NCI-H69 (cell line): ENCODE data around the gene ANKK1.
A peak's percentile ranks its signal among the peaks of the same experiment; 100 is the strongest.

Source experiments
- DNase-seq: peaks from one replicate; lab custom pipeline; 2025; lab: John Stamatoyannopoulos, UW

Gene ANKK1

GRCh38 chr11:113377681-113378412 is 9.7 kb upstream of the ANKK1 start:
- peak; percentile 98 for DNase-seq

- DNase-seq, result no peak
Measured at GRCh38 chr11:113378692-113379091, 8.9 kb upstream of the ANKK1 start.

- no peak for DNase-seq
Measured at GRCh38 chr11:113382121-113382520, 5.5 kb upstream of the ANKK1 start.

- peak; percentile 97 for DNase-seq
Measured at GRCh38 chr11:113384551-113384950, 3.0 kb upstream of the ANKK1 start.

- no peak for DNase-seq
Measured at GRCh38 chr11:113385749-113386148, 1.8 kb upstream of the ANKK1 start.

- DNase-seq, result no peak
Measured at GRCh38 chr11:113386866-113387265, 713 bp upstream of the ANKK1 start.

- DNase-seq, result peak; percentile 97
Measured at GRCh38 chr11:113389272-113389671, 1.7 kb downstream of the ANKK1 start.

- peak; percentile 40 for DNase-seq
Measured at GRCh38 chr11:113392236-113392921, 4.8 kb downstream of the ANKK1 start.

- no peak for DNase-seq
Measured at GRCh38 chr11:113393501-113393985, 6.0 kb downstream of the ANKK1 start.

GRCh38 chr11:113394919-113395318 is 7.3 kb downstream of the ANKK1 start:
- DNase-seq, result no peak

GRCh38 chr11:113395782-113396336 is 8.3 kb downstream of the ANKK1 start:
- DNase-seq, result no peak

GRCh38 chr11:113396690-113397089 is 9.1 kb downstream of the ANKK1 start:
- DNase-seq, result no peak

- no peak for DNase-seq
Measured at GRCh38 chr11:113397212-113397611, 9.6 kb downstream of the ANKK1 start.

- DNase-seq, result peak; percentile 52
Measured at GRCh38 chr11:113397821-113398220, 10.2 kb downstream of the ANKK1 start.

- DNase-seq, result no peak
Measured at GRCh38 chr11:113398669-113399430, 11.3 kb downstream of the ANKK1 start.

- no peak for DNase-seq
Measured at GRCh38 chr11:113400631-113401230, 13.2 kb downstream of the ANKK1 start.

- DNase-seq, result peak; percentile 99
Measured at GRCh38 chr11:113401718-113402117, 14.1 kb downstream of the ANKK1 start.

- DNase-seq, result peak; percentile 42
Measured at GRCh38 chr11:113404859-113405430, 17.4 kb downstream of the ANKK1 start.

- DNase-seq, result peak; percentile 26
Measured at GRCh38 chr11:113405724-113406478, 18.3 kb downstream of the ANKK1 start.

GRCh38 chr11:113407163-113407562 is 19.6 kb downstream of the ANKK1 start:
- peak; percentile 47 for DNase-seq

GRCh38 chr11:113408206-113408605 is 20.6 kb downstream of the ANKK1 start:
- no peak for DNase-seq
